MM.1S (cell line): ENCODE measurements around the gene KCNJ16.

Experiments used
- DNase-seq: peaks from one replicate; pipeline ENCODE4 v3.0.0-alpha.2; 2015
- H2AFZ ChIP-seq: fragments of 300-600 bp; sonication (generic); 2 replicates; pipeline ENCODE4 v1.6.0; 2016; ENCODE audit warnings: antibody characterized with exemption, low read length
- H3F3A ChIP-seq: fragments of 300-600 bp; sonication (generic); 2 replicates; pipeline ENCODE4 v1.6.1; 2016; ENCODE audit warnings: mild to moderate bottlenecking, antibody characterized with exemption, low read length, moderate library complexity, mixed read lengths; ENCODE audit not compliant: insufficient read depth
- H3K27ac ChIP-seq: fragments of 300-600 bp; sonication (generic); 2 replicates; pipeline ENCODE4 v1.5.1; 2016; ENCODE audit warnings: mild to moderate bottlenecking, low read length
- H3K27me3 ChIP-seq: fragments of 300-600 bp; sonication (generic); replicated peaks from 2 replicates; pipeline ENCODE4 v1.6.0; 2016; ENCODE audit warnings: low read length; ENCODE audit not compliant: insufficient read depth
- H3K36me3 ChIP-seq: fragments of 300-600 bp; sonication (generic); replicated peaks from 2 replicates; pipeline ENCODE4 v1.6.1; 2016; ENCODE audit warnings: mild to moderate bottlenecking, low read length, mixed read lengths; ENCODE audit not compliant: insufficient read depth
- H3K4me1 ChIP-seq: fragments of 300-600 bp; sonication (generic); 2 replicates; pipeline ENCODE4 v1.6.1; 2016; ENCODE audit warnings: low read length, mixed read lengths
- H3K4me2 ChIP-seq: fragments of 300-600 bp; sonication (generic); 2 replicates; pipeline ENCODE4 v1.6.0; 2016; ENCODE audit warnings: low read depth, low read length
- H3K4me3 ChIP-seq: fragments of 300-600 bp; sonication (generic); 2 replicates; pipeline ENCODE4 v1.5.1; 2016; ENCODE audit warnings: low read length, mixed read lengths
- H3K79me2 ChIP-seq: fragments of 300-600 bp; sonication (generic); 2 replicates; pipeline ENCODE4 v1.6.1; 2016; ENCODE audit warnings: mixed run types, low read length, mixed read lengths
- H3K9ac ChIP-seq: fragments of 300-600 bp; sonication (generic); 2 replicates; pipeline ENCODE4 v1.6.1; 2016; ENCODE audit warnings: low read length, mixed read lengths
- H3K9me2 ChIP-seq: fragments of 300-600 bp; sonication (generic); replicated peaks from 2 replicates; pipeline ENCODE4 v1.6.1; 2016; ENCODE audit warnings: mild to moderate bottlenecking, low read length, mixed read lengths; ENCODE audit not compliant: insufficient read depth
- H3K9me3 ChIP-seq: fragments of 300-600 bp; sonication (generic); replicated peaks from 2 replicates; pipeline ENCODE4 v1.6.1; 2016; ENCODE audit warnings: mild to moderate bottlenecking, low read length, mixed read lengths; ENCODE audit not compliant: insufficient read depth
- H4K20me1 ChIP-seq: fragments of 300-600 bp; sonication (generic); 2 replicates; pipeline ENCODE4 v1.6.1; 2016; ENCODE audit warnings: mild to moderate bottlenecking, low read length, moderate library complexity, mixed read lengths; ENCODE audit not compliant: insufficient read depth
- EZH2 ChIP-seq: fragments of 300-600 bp; sonication (generic); optimal IDR thresholded peaks from 2 replicates; pipeline ENCODE3; 2017; ENCODE audit warnings: low read depth, mild to moderate bottlenecking, antibody characterized with exemption, low read length, mixed read lengths
- EZH2phosphoT487 ChIP-seq: fragments of 300-600 bp; sonication (generic); IDR thresholded peaks from 2 replicates; pipeline ENCODE4 v1.6.1; 2018; ENCODE audit warnings: antibody characterized with exemption, low read length
- TF ChIP-seq, protein P1 (sequence below): fragments of 300-600 bp; sonication (generic); IDR thresholded peaks from 2 replicates; pipeline ENCODE4 v1.5.1; 2016; ENCODE audit warnings: antibody characterized with exemption, low read length, mixed read lengths

KCNJ16 gene

DNA sequence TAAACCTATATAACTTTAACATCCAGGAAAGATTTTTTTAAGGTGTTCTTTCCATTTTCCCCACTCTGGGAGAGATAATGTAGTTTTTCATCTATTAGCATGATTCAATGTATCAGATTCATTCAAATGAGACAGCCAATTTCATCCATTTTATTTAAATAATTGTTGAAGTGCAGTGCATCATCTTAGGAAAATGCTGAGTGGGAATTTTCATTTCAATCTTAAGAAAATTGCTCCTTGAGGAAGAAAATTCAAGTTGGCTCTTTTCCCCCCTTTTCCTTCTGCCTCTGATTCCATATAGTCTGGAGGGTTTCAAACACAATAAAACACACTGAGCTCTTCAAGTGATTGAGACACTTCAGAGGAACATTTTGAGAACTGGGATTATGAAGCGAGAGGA lies 3.4 kb upstream of the KCNJ16 start:
- H3K4me1 ChIP-seq, result no peaks in the 10 kb centered on the region
- no peaks in the 10 kb centered on the region for H4K20me1 ChIP-seq
- TF ChIP-seq EZH2 (no peak), EZH2phosphoT487 (no peak)
- TF ChIP-seq, protein P1, sequence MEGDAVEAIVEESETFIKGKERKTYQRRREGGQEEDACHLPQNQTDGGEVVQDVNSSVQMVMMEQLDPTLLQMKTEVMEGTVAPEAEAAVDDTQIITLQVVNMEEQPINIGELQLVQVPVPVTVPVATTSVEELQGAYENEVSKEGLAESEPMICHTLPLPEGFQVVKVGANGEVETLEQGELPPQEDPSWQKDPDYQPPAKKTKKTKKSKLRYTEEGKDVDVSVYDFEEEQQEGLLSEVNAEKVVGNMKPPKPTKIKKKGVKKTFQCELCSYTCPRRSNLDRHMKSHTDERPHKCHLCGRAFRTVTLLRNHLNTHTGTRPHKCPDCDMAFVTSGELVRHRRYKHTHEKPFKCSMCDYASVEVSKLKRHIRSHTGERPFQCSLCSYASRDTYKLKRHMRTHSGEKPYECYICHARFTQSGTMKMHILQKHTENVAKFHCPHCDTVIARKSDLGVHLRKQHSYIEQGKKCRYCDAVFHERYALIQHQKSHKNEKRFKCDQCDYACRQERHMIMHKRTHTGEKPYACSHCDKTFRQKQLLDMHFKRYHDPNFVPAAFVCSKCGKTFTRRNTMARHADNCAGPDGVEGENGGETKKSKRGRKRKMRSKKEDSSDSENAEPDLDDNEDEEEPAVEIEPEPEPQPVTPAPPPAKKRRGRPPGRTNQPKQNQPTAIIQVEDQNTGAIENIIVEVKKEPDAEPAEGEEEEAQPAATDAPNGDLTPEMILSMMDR, result no peak
- no peak overlapping the region for H3K9ac ChIP-seq
- no peaks in the 10 kb centered on the region for H3K9me2 ChIP-seq
- H3K27me3 ChIP-seq, result no peaks in the 10 kb centered on the region
- no peak for DNase-seq
- H3K4me2 ChIP-seq, result no peak overlapping the region
- H3K79me2 ChIP-seq, result no peaks in the 10 kb centered on the region
- H3K36me3 ChIP-seq, result no peaks in the 10 kb centered on the region
- H3K4me3 ChIP-seq, result no peak overlapping the region
- no peak overlapping the region for H3K27ac ChIP-seq
- no peaks in the 10 kb centered on the region for H3F3A ChIP-seq
- H3K9me3 ChIP-seq, result no peaks in the 10 kb centered on the region; the same call in 1 of the 2 replicates
- no peak overlapping the region for H2AFZ ChIP-seq

DNA sequence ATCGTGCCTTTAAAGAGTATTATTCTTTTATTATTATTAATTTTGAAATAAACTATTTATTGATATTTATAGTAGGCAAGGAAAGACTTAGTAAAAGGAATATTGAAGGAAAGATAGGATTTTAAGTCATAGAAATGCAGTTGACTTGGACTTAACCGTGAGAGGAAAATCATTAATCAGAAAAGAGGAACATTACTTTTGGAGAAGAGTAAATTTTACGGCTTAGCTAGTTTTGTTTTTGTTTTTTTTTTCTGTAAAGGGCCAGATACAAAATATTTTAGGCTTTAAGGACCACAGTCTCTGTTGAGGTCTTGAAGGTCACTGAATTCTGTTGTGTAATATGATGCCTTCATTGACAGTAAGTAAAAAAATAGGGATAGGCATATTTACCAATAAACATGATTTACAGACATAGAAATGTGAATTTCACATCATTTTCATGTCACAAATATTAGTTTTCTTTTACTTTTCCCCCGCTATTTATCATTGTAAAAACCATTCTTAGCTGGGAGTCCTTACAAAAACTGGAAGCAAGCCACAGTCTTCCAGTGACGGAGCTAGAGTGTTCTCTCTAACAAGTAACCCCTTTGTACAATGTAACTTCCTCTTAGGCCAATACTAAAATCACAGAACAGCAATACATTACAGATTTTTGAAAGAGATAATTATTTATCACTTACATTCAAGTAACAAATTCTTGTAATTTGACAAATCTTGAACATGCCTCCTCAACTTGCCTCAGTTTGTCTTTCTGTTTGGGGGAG lies 2.3 kb upstream of the KCNJ16 start:
- no peak for TF ChIP-seq EZH2phosphoT487
- Histone ChIP-seq H3K36me3 (no peaks in the 10 kb centered on the region), H3K79me2 (no peaks in the 10 kb centered on the region), H2AFZ (no peak overlapping the region), H3K4me1 (no peaks in the 10 kb centered on the region), H4K20me1 (no peaks in the 10 kb centered on the region), H3K4me3 (no peak overlapping the region), H3K4me2 (no peak overlapping the region), H3K9me2 (no peaks in the 10 kb centered on the region), H3K9ac (no peak overlapping the region), H3K9me3 (no peaks in the 10 kb centered on the region), H3K27ac (no peak overlapping the region), H3K27me3 (no peaks in the 10 kb centered on the region), H3F3A (no peaks in the 10 kb centered on the region)
- no peak for DNase-seq

DNA sequence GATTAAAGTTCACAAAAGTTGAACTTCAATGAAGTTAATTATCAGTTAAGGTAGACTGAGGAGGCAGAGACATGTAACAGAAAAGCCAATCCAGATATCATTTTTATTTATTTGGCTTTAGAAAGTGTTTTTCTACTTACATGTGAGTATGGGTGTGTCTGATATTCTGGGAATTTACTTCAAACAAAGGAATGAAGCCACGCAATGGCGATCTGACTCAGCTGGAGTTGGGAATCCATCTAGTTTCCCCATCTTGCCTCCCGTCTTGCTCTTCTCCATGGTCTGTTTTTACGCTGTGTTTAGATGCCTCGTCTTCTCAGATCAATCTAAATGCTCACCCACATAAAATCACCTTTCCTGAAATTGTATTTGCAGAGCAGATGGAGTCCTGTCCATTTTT lies 1.7 kb upstream of the KCNJ16 start:
- Histone ChIP-seq H3K27me3 (no peaks in the 10 kb centered on the region), H3K9me2 (no peaks in the 10 kb centered on the region), H3K9ac (no peak overlapping the region), H3K4me3 (no peak overlapping the region), H3K27ac (no peak overlapping the region), H3K4me1 (no peaks in the 10 kb centered on the region), H3F3A (no peaks in the 10 kb centered on the region), H3K4me2 (no peak overlapping the region), H3K79me2 (no peaks in the 10 kb centered on the region), H3K9me3 (no peaks in the 10 kb centered on the region), H3K36me3 (no peaks in the 10 kb centered on the region), H2AFZ (no peak overlapping the region), H4K20me1 (no peaks in the 10 kb centered on the region)
- no peak for TF ChIP-seq EZH2
- TF ChIP-seq, protein P1, result no peak
- TF ChIP-seq EZH2phosphoT487, result no peak
- DNase-seq, result no peak

DNA sequence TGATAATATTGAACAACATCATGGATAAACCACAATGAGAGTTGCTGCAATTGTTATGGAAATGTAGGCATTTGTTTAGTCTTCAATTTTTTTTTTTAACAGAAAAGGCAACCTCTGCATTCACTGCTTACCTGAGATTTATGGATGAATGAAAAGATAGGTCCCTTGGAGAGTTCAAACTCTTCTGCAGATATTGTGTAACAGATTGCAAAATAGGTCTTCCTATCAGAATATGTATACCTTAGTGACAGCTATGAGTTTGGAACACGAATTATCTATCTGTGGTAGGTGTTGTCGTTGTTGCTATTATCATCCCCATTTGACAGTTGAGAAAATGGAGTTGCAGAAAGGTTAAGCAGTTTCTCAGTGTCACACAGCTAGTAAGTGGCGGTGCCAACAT lies 1.2 kb upstream of the KCNJ16 start:
- Histone ChIP-seq H3K27me3 (no peaks in the 10 kb centered on the region), H3K36me3 (no peaks in the 10 kb centered on the region), H3K4me3 (no peak overlapping the region), H2AFZ (no peak overlapping the region), H3K4me1 (no peaks in the 10 kb centered on the region), H3K9me3 (no peaks in the 10 kb centered on the region), H3F3A (no peaks in the 10 kb centered on the region), H3K79me2 (no peaks in the 10 kb centered on the region), H3K9ac (no peak overlapping the region), H4K20me1 (no peaks in the 10 kb centered on the region), H3K27ac (no peak overlapping the region), H3K4me2 (no peak overlapping the region), H3K9me2 (no peaks in the 10 kb centered on the region)
- no peak for DNase-seq
- TF ChIP-seq EZH2, result no peak
- TF ChIP-seq, protein P1, result no peak
- no peak for TF ChIP-seq EZH2phosphoT487
